Uterus (tissue), 2 donors: ENCODE data around the gene ARHGAP12.

Source experiments
- POLR2A ChIP-seq, 2 donors: fragments of 450-650 bp; IDR thresholded peaks; one replicate each; pipeline ENCODE4 v1.6.1; 2016; ENCODE audit warnings: antibody characterized with exemption in 2 of 2, mild to moderate bottlenecking in 1 of 2, moderate library complexity in 1 of 2
- TF ChIP-seq, protein P1 (sequence below), 4 experiments: fragments of 200-600 bp in 2 of 4; fragments of 450-650 bp in 2 of 4; sonication (generic) in 2 of 4; IDR thresholded peaks; one replicate each; pipeline ENCODE4 v1.5.1; 2016 to 2019; ENCODE audit warnings: antibody characterized with exemption in 4 of 4, mild to moderate bottlenecking in 2 of 4, moderate library complexity in 1 of 4

DNA sequence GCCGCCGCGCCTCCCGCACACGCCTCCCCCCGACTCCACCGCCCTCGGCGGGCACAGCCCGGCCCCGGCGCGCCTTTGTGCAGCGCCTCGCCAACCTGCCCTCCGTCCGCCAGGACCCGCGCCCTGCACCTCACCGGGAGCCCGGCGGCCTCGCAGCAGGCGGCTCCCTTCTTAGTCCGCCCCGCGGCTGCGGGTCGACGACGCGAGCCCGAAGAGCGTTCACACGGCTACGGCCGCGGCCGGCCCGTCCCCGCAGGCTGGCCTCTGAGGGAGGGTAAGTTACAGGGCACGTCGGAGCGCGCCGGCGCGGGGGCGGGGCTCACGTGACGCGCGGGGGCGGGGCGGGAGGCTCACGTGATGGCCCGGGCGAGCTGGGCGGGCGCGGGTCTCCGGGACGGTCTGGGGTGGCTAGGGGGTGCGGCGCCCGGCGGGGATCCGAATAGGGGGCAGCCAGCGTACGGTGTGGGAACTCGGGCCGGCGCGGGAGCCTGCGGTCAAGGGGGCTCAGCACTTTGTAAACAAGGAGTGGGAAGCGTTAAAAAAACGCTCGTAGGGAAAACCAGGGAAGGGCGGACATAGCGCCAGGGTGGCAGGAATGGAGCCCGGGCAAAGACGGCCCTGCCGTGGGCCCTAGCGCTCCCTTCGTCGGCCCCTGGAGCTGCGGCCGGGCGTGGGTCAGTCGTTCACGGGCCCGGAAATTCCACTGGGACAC lies at the start of gene ARHGAP12:
- TF ChIP-seq POLR2A (IDR thresholded peaks at IDR 0.05): peak; percentile 95 to 97
- TF ChIP-seq, protein P1, sequence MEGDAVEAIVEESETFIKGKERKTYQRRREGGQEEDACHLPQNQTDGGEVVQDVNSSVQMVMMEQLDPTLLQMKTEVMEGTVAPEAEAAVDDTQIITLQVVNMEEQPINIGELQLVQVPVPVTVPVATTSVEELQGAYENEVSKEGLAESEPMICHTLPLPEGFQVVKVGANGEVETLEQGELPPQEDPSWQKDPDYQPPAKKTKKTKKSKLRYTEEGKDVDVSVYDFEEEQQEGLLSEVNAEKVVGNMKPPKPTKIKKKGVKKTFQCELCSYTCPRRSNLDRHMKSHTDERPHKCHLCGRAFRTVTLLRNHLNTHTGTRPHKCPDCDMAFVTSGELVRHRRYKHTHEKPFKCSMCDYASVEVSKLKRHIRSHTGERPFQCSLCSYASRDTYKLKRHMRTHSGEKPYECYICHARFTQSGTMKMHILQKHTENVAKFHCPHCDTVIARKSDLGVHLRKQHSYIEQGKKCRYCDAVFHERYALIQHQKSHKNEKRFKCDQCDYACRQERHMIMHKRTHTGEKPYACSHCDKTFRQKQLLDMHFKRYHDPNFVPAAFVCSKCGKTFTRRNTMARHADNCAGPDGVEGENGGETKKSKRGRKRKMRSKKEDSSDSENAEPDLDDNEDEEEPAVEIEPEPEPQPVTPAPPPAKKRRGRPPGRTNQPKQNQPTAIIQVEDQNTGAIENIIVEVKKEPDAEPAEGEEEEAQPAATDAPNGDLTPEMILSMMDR (IDR thresholded peaks at IDR 0.05): no peak
